Measurements from ENCODE around the gene RNF208. TPM values are rescaled to one million over a fixed set of nuclear protein-coding genes. Genes with fewer than 3 reads are reported as not detected.

The RNF208 gene
- total and polyA plus RNA-seq, 4 donors: 2.0 to 66.6 (median 33.7) TPM

DNA sequence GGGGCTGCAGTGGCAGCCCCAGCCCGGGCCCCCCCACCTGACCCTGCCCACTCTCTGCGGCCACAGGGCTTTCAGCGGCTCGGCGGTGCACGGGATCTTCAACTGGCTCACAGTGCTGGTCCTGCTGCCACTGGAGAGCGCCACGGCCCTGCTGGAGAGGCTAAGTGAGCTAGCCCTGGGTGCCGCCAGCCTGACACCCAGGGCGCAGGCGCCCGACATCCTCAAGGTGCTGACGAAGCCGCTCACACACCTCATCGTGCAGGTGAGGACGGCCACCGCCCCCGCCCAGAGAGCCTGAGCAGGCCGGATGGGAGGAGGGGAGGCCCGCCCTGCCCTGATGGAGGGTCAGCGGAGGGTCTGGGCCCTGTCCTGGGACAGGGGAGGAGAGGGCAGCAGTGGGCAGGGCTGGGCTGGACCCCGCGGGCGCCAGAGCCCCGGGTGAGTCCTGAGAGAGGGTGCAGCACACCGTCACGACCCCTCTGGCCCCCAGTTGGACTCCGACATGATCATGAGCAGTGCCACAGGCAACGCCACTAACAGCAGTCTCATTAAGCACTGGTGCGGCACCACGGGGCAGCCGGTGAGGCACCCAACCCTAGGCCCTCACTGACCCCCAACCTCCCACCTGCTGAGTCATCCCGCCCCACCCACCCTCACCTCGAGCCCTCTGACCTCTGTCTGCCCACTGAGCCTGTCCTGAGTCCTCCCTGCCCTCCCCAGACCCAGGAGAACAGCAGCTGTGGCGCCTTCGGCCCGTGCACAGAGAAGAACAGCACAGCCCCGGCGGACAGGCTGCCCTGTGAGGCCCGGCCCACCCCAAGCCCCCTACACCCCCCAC, 11.3 kb upstream of the RNF208 start:
- Histone ChIP-seq H3K9me3 (ENCODE audit: control insufficient read depth, insufficient read depth, low read length) (no peaks in the 10 kb centered on the region), H3K4me1 (ENCODE audit: control insufficient read depth, insufficient read depth, low read length) (peaks cover 33% of the 10 kb centered on the region), H3K4me3 (ENCODE audit: low read depth, low read length) (no peak overlapping the region), H3K36me3 (ENCODE audit: control insufficient read depth, insufficient read depth, low read length) (peaks cover 36% of the 10 kb centered on the region), H3K27me3 (ENCODE audit: control insufficient read depth, insufficient read depth, low read length) (no peaks in the 10 kb centered on the region), H3K27ac (ENCODE audit: low read depth, low read length) (no peak overlapping the region)
- no peak for DNase-seq (ENCODE audit: low read depth in 4 of 6, low spot score in 6 of 6)
- 82% methylated on average over 35 of the region's 40 CpGs for WGBS (ENCODE audit: insufficient coverage)

DNA sequence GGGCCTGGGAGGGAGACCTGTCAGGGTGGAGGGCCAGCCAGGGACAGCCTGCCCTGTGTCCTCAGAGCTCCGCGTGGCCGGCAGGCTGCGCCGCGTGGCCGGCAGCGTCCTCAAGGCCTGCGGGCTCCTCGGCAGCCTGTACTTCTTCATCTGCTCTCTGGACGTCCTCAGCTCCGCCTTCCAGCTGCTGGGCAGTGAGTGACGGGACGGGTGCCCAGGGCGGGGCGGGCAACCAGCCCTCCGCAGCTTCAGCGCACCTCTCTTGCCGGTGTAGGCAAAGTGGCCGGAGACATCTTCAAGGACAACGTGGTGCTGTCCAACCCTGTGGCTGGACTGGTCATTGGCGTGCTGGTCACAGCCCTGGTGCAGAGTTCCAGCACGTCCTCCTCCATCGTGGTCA, 10.5 kb upstream of the RNF208 start:
- H3K36me3 ChIP-seq (ENCODE audit: control insufficient read depth, insufficient read depth, low read length): peaks cover 28% of the 10 kb centered on the region
- H3K4me1 ChIP-seq (ENCODE audit: control insufficient read depth, insufficient read depth, low read length): peaks cover 27% of the 10 kb centered on the region
- no peaks in the 10 kb centered on the region for H3K27me3 ChIP-seq (ENCODE audit: control insufficient read depth, insufficient read depth, low read length)
- H3K9me3 ChIP-seq (ENCODE audit: control insufficient read depth, insufficient read depth, low read length): no peaks in the 10 kb centered on the region
- no peak overlapping the region for H3K27ac ChIP-seq (ENCODE audit: low read depth, low read length)
- no peak for DNase-seq (ENCODE audit: low read depth in 4 of 6, low spot score in 6 of 6)
- 80% methylated on average over 24 of the region's 24 CpGs for WGBS (ENCODE audit: insufficient coverage)
- no peak overlapping the region for H3K4me3 ChIP-seq (ENCODE audit: low read depth, low read length)

DNA sequence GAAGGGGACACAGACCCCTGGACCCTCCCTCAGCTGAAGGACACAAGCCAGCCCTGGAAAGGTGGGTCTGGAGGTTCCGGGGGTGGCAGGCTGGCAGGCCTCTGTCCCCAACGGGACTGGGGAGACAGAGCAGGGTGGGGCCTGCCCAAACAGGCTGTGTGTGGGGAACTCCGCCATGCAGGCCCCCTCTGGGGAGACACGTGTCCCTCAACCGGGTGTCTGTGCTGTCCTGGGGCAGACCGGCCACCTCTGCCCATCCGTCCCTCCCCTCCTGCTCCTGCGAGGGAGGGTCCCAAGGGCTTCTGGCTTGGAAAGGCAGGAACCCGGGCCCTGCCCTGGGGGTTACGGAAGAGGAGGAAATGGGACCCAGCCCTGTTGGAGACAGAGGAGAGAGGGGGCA, 10.1 kb upstream of the RNF208 start:
- H3K9me3 ChIP-seq (ENCODE audit: control insufficient read depth, insufficient read depth, low read length): no peaks in the 10 kb centered on the region
- peaks cover 27% of the 10 kb centered on the region for H3K4me1 ChIP-seq (ENCODE audit: control insufficient read depth, insufficient read depth, low read length)
- peaks cover 27% of the 10 kb centered on the region for H3K36me3 ChIP-seq (ENCODE audit: control insufficient read depth, insufficient read depth, low read length)
- no peak overlapping the region for H3K4me3 ChIP-seq (ENCODE audit: low read depth, low read length)
- 84% methylated on average over 5 of the region's 10 CpGs for WGBS (ENCODE audit: insufficient coverage)
- no peak overlapping the region for H3K27ac ChIP-seq (ENCODE audit: low read depth, low read length)
- DNase-seq (ENCODE audit: low read depth in 4 of 6, low spot score in 6 of 6): no peak
- H3K27me3 ChIP-seq (ENCODE audit: control insufficient read depth, insufficient read depth, low read length): no peaks in the 10 kb centered on the region

DNA sequence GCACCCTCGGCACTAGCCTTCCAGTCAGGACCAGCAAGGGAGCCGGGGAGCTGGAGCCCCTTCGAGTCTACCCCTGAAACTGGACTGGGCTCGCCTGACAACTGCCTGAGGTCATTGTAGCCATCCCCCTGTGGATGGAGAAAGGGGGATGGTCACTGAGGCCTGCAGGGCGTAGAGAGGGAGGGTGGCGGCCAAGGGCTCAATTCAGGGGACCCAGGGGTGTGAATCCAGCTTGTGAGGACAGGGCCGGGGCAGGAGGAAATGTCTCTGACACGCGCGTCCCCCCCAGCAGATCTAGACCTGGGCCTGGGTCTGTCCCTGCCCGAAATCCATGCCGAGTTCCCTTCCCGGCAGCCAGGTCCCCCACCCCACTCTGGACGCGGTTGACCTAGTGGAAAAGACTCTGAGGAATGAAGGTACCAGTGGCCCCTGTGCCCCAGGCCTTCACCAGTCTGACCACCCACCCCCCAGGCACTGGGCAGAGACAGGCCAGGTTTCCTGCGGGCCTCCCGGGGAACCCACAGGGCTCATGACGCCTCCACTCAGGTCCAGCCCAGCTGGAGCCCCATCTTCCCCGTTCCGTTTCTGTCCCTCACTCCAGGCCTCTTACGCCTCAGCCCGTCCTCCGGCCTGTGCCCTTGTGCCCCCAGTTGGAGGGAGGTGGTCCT, 9.5 kb upstream of the RNF208 start:
- 93% methylated on average over 15 of the region's 23 CpGs for WGBS (ENCODE audit: insufficient coverage)
- DNase-seq (ENCODE audit: low read depth in 4 of 6, low spot score in 6 of 6): no peak
- Histone ChIP-seq H3K4me3 (ENCODE audit: low read depth, low read length) (no peak overlapping the region), H3K27me3 (ENCODE audit: control insufficient read depth, insufficient read depth, low read length) (no peaks in the 10 kb centered on the region), H3K36me3 (ENCODE audit: control insufficient read depth, insufficient read depth, low read length) (peaks cover 21% of the 10 kb centered on the region), H3K9me3 (ENCODE audit: control insufficient read depth, insufficient read depth, low read length) (no peaks in the 10 kb centered on the region), H3K4me1 (ENCODE audit: control insufficient read depth, insufficient read depth, low read length) (peaks cover 21% of the 10 kb centered on the region), H3K27ac (ENCODE audit: low read depth, low read length) (no peak overlapping the region)

DNA sequence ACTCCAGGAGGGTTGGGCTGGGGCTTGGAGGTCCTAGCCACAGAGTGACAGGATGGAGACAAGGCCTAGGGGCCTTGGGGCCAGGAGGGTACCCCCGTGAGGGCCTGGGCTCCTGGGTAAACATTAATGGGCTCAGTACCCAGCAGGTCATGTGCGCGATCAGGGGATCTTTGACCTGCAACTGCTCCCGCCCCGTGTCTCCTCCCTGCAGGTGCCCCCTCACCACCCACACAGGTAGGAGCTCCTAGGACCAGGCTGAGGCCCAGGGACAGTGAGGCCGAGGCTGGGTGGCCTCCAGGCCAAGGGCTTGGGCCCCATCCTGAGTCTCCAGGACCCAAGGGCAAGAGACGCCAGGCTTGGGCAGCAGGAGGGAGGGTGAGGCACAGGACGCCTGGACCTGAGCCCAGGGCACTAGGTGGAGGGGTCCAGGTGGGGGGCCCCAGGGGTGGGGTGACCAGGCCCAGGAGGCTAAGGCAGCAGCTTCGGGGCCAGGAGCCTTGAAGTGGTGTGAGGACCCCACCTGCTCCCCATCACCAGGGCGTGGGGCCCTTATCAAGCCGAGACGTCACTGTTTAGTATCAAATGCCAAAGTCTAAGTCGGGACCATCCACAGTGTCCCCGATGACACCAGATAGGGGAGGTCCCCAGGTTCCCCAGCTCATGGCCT, 8.8 kb upstream of the RNF208 start, which contains the start of gene SLC34A3:
TSS of gene SLC34A3 (plus strand) at position 197 of the 667 bp plus-strand sequence. CDS start 802 bp downstream, outside the sequence.
- Histone ChIP-seq H3K27ac (ENCODE audit: low read depth, low read length) (no peak within 1 kb of the TSS), H3K4me3 (ENCODE audit: low read depth, low read length) (no peak within 1 kb of the TSS), H3K27me3 (ENCODE audit: control insufficient read depth, insufficient read depth, low read length) (no peaks in the 10 kb centered on the region), H3K4me1 (ENCODE audit: control insufficient read depth, insufficient read depth, low read length) (peaks cover 15% of the 10 kb centered on the region), H3K36me3 (ENCODE audit: control insufficient read depth, insufficient read depth, low read length) (peaks cover 16% of the 10 kb centered on the region), H3K9me3 (ENCODE audit: control insufficient read depth, insufficient read depth, low read length) (no peaks in the 10 kb centered on the region)
- DNase-seq (ENCODE audit: low read depth in 4 of 6, low spot score in 6 of 6): no peak
- WGBS (ENCODE audit: insufficient coverage): 79% methylated on average over 14 of the region's 14 CpGs

DNA sequence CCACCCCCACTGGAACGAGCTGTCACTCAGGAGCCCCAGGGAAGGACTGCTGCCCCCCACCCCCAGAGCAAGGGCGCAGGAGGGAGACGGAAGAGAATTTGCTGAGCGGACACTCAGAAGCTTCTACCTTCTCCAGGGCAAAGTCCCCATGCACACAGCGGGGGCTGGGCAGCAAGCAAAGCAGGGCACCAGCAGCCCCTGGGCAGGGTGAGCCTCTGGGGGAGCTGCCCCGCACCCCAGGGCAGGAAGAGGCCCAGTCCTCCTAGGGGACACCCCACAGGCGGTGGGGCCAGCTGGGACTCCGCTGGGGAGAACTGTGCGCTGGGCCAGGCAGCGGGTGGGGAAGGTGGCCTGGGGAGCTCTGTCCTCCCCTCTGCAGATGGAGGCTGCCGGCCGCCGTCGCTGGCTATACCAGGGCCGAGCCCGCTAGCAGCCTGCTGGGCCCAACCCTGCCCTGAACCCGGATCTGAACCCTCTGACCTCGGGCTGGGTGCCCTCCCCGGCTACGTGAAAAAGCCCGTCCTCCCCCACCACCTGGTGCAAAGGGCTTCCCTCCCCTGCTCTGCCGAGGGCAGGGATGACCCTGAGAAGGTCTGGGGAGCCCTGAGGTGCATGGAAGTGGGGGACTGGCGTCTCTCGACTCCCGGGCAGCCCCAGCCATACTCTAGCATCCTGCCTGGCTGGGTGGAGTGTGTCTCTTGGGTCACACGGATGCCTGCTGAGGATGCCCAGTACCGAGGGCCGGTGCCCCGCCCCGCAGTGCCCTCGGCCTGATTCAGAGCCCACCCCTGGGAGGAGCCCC, 8.1 kb upstream of the RNF208 start:
- Histone ChIP-seq H3K4me3 (ENCODE audit: low read depth, low read length) (no peak overlapping the region), H3K4me1 (ENCODE audit: control insufficient read depth, insufficient read depth, low read length) (peaks cover 8% of the 10 kb centered on the region), H3K36me3 (ENCODE audit: control insufficient read depth, insufficient read depth, low read length) (peaks cover 9% of the 10 kb centered on the region), H3K9me3 (ENCODE audit: control insufficient read depth, insufficient read depth, low read length) (no peaks in the 10 kb centered on the region), H3K27ac (ENCODE audit: low read depth, low read length) (no peak overlapping the region), H3K27me3 (ENCODE audit: control insufficient read depth, insufficient read depth, low read length) (no peaks in the 10 kb centered on the region)
- no peak for DNase-seq (ENCODE audit: low read depth in 4 of 6, low spot score in 6 of 6)
- WGBS (ENCODE audit: insufficient coverage): 57% methylated on average over 27 of the region's 31 CpGs

DNA sequence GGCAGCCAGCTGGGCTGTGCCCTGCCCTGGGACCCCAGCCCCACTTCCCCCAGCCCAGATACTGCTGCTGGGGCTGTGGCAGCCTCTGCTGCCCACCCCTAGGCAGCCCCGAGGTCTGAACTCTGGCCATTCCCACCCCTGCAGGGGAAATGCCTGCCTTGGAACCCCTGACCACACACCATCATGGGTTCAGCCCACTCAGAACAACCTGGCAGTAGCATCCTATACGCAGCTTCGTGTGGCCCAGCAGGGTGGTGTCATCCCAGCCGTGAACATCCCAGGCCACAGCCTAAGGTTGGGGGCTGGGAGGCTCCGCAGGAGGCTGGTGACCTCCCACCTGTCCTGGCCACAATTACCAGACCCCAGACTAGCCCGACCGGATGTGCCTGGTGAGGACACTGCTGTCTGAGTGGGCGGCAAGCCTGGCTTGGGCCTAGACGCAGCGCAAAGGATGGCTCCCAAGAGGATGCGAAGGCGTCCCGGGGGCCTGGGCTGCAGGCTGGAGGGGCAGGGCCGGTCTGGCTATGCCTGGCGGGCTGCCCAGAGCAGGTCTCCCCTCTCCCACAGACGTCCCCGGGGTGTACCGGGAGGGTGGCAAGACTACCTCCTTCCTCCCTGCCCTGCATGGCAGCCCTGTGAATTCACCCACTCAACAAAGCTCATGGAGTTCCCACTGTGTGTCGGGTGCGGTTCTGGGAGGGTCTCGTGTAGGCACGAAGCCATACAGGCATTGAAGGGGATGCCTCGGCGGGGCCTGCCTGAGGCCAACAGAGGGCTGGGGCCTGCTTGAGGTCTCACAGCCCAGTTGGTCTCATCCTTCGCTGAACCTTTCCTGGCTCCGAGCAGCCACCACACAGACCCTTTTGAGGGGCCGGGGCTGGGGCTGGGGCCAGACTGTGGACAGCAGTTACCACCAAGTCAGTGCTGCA, 7.2 kb upstream of the RNF208 start:
- DNase-seq (ENCODE audit: low read depth in 4 of 6, low spot score in 6 of 6): no peak
- no peak overlapping the region for H3K4me3 ChIP-seq (ENCODE audit: low read depth, low read length)
- 69% methylated on average over 27 of the region's 27 CpGs for WGBS (ENCODE audit: insufficient coverage)
- no peak overlapping the region for H3K27ac ChIP-seq (ENCODE audit: low read depth, low read length)
- peaks cover 10% of the 10 kb centered on the region for H3K4me1 ChIP-seq (ENCODE audit: control insufficient read depth, insufficient read depth, low read length)
- peaks cover 4% of the 10 kb centered on the region for H3K36me3 ChIP-seq (ENCODE audit: control insufficient read depth, insufficient read depth, low read length)
- no peaks in the 10 kb centered on the region for H3K9me3 ChIP-seq (ENCODE audit: control insufficient read depth, insufficient read depth, low read length)
- no peaks in the 10 kb centered on the region for H3K27me3 ChIP-seq (ENCODE audit: control insufficient read depth, insufficient read depth, low read length)

DNA sequence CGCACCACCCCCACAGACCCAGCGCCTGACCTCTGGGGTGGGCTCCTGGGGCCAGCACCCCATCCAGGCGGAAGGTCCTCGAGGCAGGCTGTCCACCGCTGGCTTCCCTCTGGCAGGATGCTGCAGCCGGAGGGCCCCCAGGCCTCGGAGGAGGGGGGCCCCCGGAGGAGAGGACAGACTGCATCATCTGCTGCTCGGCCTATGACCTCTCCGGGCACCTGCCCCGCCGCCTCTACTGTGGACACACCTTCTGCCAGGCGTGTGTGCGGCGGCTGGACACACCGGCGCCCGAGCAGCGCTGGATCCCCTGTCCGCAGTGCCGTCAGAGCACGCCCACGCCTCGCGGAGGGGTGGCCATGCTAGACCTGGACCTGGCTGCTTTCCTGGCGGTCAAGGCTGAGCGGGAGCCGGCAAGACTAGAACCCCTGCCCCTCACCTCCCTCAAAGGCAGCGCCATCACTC, 6.5 kb upstream of the RNF208 start:
- Histone ChIP-seq H3K4me3 (ENCODE audit: low read depth, low read length) (no peak overlapping the region), H3K9me3 (ENCODE audit: control insufficient read depth, insufficient read depth, low read length) (no peaks in the 10 kb centered on the region), H3K36me3 (ENCODE audit: control insufficient read depth, insufficient read depth, low read length) (peaks cover 4% of the 10 kb centered on the region), H3K27me3 (ENCODE audit: control insufficient read depth, insufficient read depth, low read length) (no peaks in the 10 kb centered on the region), H3K4me1 (ENCODE audit: control insufficient read depth, insufficient read depth, low read length) (peaks cover 17% of the 10 kb centered on the region), H3K27ac (ENCODE audit: low read depth, low read length) (no peak overlapping the region)
- no peak for DNase-seq (ENCODE audit: low read depth in 4 of 6, low spot score in 6 of 6)
- 78% methylated on average over 29 of the region's 29 CpGs for whole genome bisulfite sequencing (ENCODE audit: insufficient coverage)
